Mesenchymal stem cell (in vitro differentiated cells and primary cell): ENCODE measurements around the gene CCDC187.
A peak's percentile ranks its signal among the peaks of the same experiment; 100 is the strongest.

Source experiments
- DNase-seq: peaks from one replicate; pipeline ENCODE4 v3.0.0-alpha.2; 2013
- H2AFZ ChIP-seq: one replicate; pipeline ENCODE4 v1.6.1; 2013; ENCODE audit warnings: low read depth, mild to moderate bottlenecking, control low read depth, inconsistent platforms, low read length, moderate library complexity
- H2AK5ac ChIP-seq: 2 replicates; pipeline ENCODE4 v1.6.1; 2013; ENCODE audit warnings: low read length, moderate library complexity, mild to moderate bottlenecking, inconsistent platforms; ENCODE audit not compliant: severe bottlenecking
- H2BK120ac ChIP-seq: one replicate; pipeline ENCODE4 v1.6.1; 2013; ENCODE audit warnings: low read depth, mild to moderate bottlenecking, inconsistent platforms, low read length, moderate library complexity
- H2BK12ac ChIP-seq, 2 experiments: one replicate each; pipeline ENCODE4 v1.6.1; 2013; ENCODE audit warnings: inconsistent platforms in 2 of 2, low read length in 2 of 2, mild to moderate bottlenecking in 2 of 2, moderate library complexity in 2 of 2, control low read depth in 1 of 2
- H2BK15ac ChIP-seq: one replicate; pipeline ENCODE4 v1.6.1; 2013; ENCODE audit warnings: mild to moderate bottlenecking, low read depth, inconsistent platforms; ENCODE audit not compliant: poor library complexity, severe bottlenecking
- H2BK5ac ChIP-seq: 2 replicates; pipeline ENCODE4 v1.6.1; 2013; ENCODE audit warnings: low read depth, mild to moderate bottlenecking, low read length, control low read depth, inconsistent platforms; ENCODE audit not compliant: poor library complexity, severe bottlenecking
- H3K14ac ChIP-seq, 2 experiments: one replicate each; pipeline ENCODE4 v1.6.1; 2013; ENCODE audit warnings: inconsistent platforms in 2 of 2, low read length in 2 of 2, control low read depth in 1 of 2, mild to moderate bottlenecking in 1 of 2, moderate library complexity in 1 of 2
- H3K18ac ChIP-seq, 2 experiments: one replicate each; pipeline ENCODE4 v1.6.1; 2013; ENCODE audit warnings: inconsistent platforms in 2 of 2, low read length in 2 of 2, control low read depth in 1 of 2, low read depth in 1 of 2, mild to moderate bottlenecking in 1 of 2
- H3K23ac ChIP-seq, 2 experiments: one replicate each; pipeline ENCODE4 v1.6.1; 2013; ENCODE audit warnings: inconsistent platforms in 2 of 2, low read length in 2 of 2, mild to moderate bottlenecking in 2 of 2, moderate library complexity in 2 of 2, control low read depth in 1 of 2
- H3K27ac ChIP-seq: 2 replicates; pipeline ENCODE4 v1.5.1; 2013; ENCODE audit warnings: mild to moderate bottlenecking, moderate library complexity, low read length, control low read depth, inconsistent platforms; ENCODE audit not compliant: poor library complexity, severe bottlenecking
- H3K27me3 ChIP-seq, 2 experiments: 2 replicates each; pipeline versions ENCODE4 v1.6.1 to v1.7.0; 2013; ENCODE audit warnings: low read length in 2 of 2, mild to moderate bottlenecking in 2 of 2, moderate library complexity in 2 of 2, control low read depth in 1 of 2, inconsistent platforms in 1 of 2; ENCODE audit not compliant: control insufficient read depth in 1 of 2, insufficient read depth in 1 of 2
- H3K36me3 ChIP-seq, 2 experiments: 2 replicates each; pipeline versions ENCODE4 v1.6.1 to v1.7.0; 2013; ENCODE audit warnings: low read length in 2 of 2, control low read depth in 1 of 2, inconsistent platforms in 1 of 2, low read depth in 1 of 2, mild to moderate bottlenecking in 1 of 2; ENCODE audit not compliant: insufficient read depth in 2 of 2, control insufficient read depth in 1 of 2
- H3K4ac ChIP-seq, 2 experiments: one replicate each; pipeline ENCODE4 v1.6.1; 2013; ENCODE audit warnings: inconsistent platforms in 2 of 2, low read length in 2 of 2, mild to moderate bottlenecking in 2 of 2, moderate library complexity in 2 of 2, control low read depth in 1 of 2, low read depth in 1 of 2
- H3K4me1 ChIP-seq: 2 replicates; pipeline ENCODE4 v1.6.1; 2013; ENCODE audit warnings: low read depth, low read length, control low read depth; ENCODE audit not compliant: control insufficient read depth, insufficient read depth
- H3K4me2 ChIP-seq: 2 replicates; pipeline ENCODE4 v1.6.1; 2013; ENCODE audit warnings: low read length, mild to moderate bottlenecking, inconsistent platforms; ENCODE audit not compliant: poor library complexity, severe bottlenecking
- H3K4me3 ChIP-seq, 2 experiments: 2 replicates each; pipeline versions ENCODE4 v1.5.1 to v1.7.0; 2013; ENCODE audit warnings: low read length in 2 of 2, mild to moderate bottlenecking in 2 of 2, control low read depth in 1 of 2, low read depth in 1 of 2; ENCODE audit not compliant: insufficient read depth in 1 of 2
- H3K79me1 ChIP-seq: replicated peaks from 2 replicates; pipeline ENCODE4 v1.6.1; 2013; ENCODE audit warnings: mild to moderate bottlenecking, control low read depth, low read length, inconsistent platforms; ENCODE audit not compliant: poor library complexity, severe bottlenecking
- H3K9ac ChIP-seq: 2 replicates; pipeline ENCODE4 v1.7.0; 2013; ENCODE audit warnings: mild to moderate bottlenecking, low read length, moderate library complexity
- H3K9me3 ChIP-seq: 2 replicates; pipeline ENCODE4 v1.7.0; 2013; ENCODE audit warnings: mild to moderate bottlenecking, low read length; ENCODE audit not compliant: control insufficient read depth
- H4K8ac ChIP-seq: one replicate; pipeline ENCODE4 v1.6.1; 2013; ENCODE audit warnings: inconsistent platforms, mild to moderate bottlenecking, low read length, moderate library complexity
- H4K91ac ChIP-seq: one replicate; pipeline ENCODE4 v1.6.1; 2013; ENCODE audit warnings: mild to moderate bottlenecking, low read length, inconsistent platforms
- WGBS: methylation state at CpG from one replicate; pipeline ENCODE4 v1.1.7; 2013; ENCODE audit warnings: mixed read lengths; 5-methylcytosine and 5-hydroxymethylcytosine counted together

Gene CCDC187

GRCh38 chr9:136351252-136351800 lies 47.4 kb upstream of the CCDC187 start:
- WGBS = 92% methylated on average over 11 of the region's 11 CpGs
- no peak overlapping the region for H3K18ac ChIP-seq
- H3K14ac ChIP-seq = no peak overlapping the region
- no peak overlapping the region for H3K27ac ChIP-seq
- peaks cover 8 to 55% of the 10 kb centered on the region in 2 experiments for H3K36me3 ChIP-seq
- no peak overlapping the region for H2AFZ ChIP-seq
- no peak overlapping the region for H2BK120ac ChIP-seq
- H4K8ac ChIP-seq = no peak overlapping the region
- H3K4me2 ChIP-seq = no peak overlapping the region
- no peak overlapping the region for H3K23ac ChIP-seq
- H2BK15ac ChIP-seq = no peak overlapping the region
- no peak overlapping the region for H2BK12ac ChIP-seq
- no peak overlapping the region for H2AK5ac ChIP-seq
- H3K9ac ChIP-seq = no peak overlapping the region
- no peaks in the 10 kb centered on the region for H3K27me3 ChIP-seq
- H3K79me1 ChIP-seq = no peaks in the 10 kb centered on the region
- DNase-seq = no peak
- peaks cover 37% of the 10 kb centered on the region for H3K4me1 ChIP-seq
- H4K91ac ChIP-seq = peak overlapping the region; percentile 29
- H3K9me3 ChIP-seq = no peaks in the 10 kb centered on the region
- no peak overlapping the region for H3K4ac ChIP-seq
- H3K4me3 ChIP-seq = no peak overlapping the region
- H2BK5ac ChIP-seq = no peak overlapping the region

GRCh38 chr9:136349546-136349945 lies 45.7 kb upstream of the CCDC187 start:
- Histone ChIP-seq H3K4me3 (no peak overlapping the region), H2BK120ac (no peak overlapping the region), H3K4me2 (no peak overlapping the region), H3K9me3 (no peaks in the 10 kb centered on the region), H2AK5ac (no peak overlapping the region), H4K8ac (no peak overlapping the region), H2BK12ac (no peak overlapping the region), H3K14ac (no peak overlapping the region), H3K4ac (no peak overlapping the region), H3K4me1 (peaks cover 37% of the 10 kb centered on the region), H2BK15ac (no peak overlapping the region), H3K9ac (no peak overlapping the region), H2BK5ac (no peak overlapping the region), H3K36me3 (peaks cover 7 to 57% of the 10 kb centered on the region in 2 experiments), H4K91ac (no peak overlapping the region), H3K27ac (no peak overlapping the region), H3K79me1 (no peaks in the 10 kb centered on the region), H3K18ac (no peak overlapping the region), H3K23ac (no peak overlapping the region), H3K27me3 (no peaks in the 10 kb centered on the region), H2AFZ (no peak overlapping the region)
- DNase-seq = no peak
- WGBS = 95% methylated on average over 24 of the region's 24 CpGs

GRCh38 chr9:136348691-136349090 lies 44.8 kb upstream of the CCDC187 start:
- no peak for DNase-seq
- 91% methylated on average over 14 of the region's 14 CpGs for WGBS
- no peak overlapping the region for H2AK5ac ChIP-seq
- no peak overlapping the region for H2BK5ac ChIP-seq
- no peak overlapping the region for H4K8ac ChIP-seq
- H3K27me3 ChIP-seq = no peaks in the 10 kb centered on the region
- H3K36me3 ChIP-seq = peaks cover 7 to 62% of the 10 kb centered on the region in 2 experiments
- no peak overlapping the region for H2BK12ac ChIP-seq
- no peaks in the 10 kb centered on the region for H3K79me1 ChIP-seq
- no peak overlapping the region for H3K4me3 ChIP-seq
- peaks cover 32% of the 10 kb centered on the region for H3K4me1 ChIP-seq
- H4K91ac ChIP-seq = no peak overlapping the region
- H3K9ac ChIP-seq = no peak overlapping the region
- H3K18ac ChIP-seq = no peak overlapping the region
- no peak overlapping the region for H2BK120ac ChIP-seq
- no peak overlapping the region for H3K14ac ChIP-seq
- H2BK15ac ChIP-seq = no peak overlapping the region
- no peak overlapping the region for H3K23ac ChIP-seq
- H3K27ac ChIP-seq = no peak overlapping the region
- no peak overlapping the region for H2AFZ ChIP-seq
- no peak overlapping the region for H3K4me2 ChIP-seq
- no peak overlapping the region for H3K4ac ChIP-seq
- H3K9me3 ChIP-seq = no peaks in the 10 kb centered on the region

GRCh38 chr9:136347472-136348256 lies 43.8 kb upstream of the CCDC187 start:
- H3K18ac ChIP-seq = no peak overlapping the region
- no peak overlapping the region for H3K23ac ChIP-seq
- H3K79me1 ChIP-seq = no peaks in the 10 kb centered on the region
- H4K91ac ChIP-seq = peak overlapping the region; percentile 6
- H3K9me3 ChIP-seq = no peaks in the 10 kb centered on the region
- no peak overlapping the region for H4K8ac ChIP-seq
- H3K36me3 ChIP-seq = peaks cover 7 to 63% of the 10 kb centered on the region in 2 experiments
- H2BK5ac ChIP-seq = no peak overlapping the region
- H3K27me3 ChIP-seq = no peaks in the 10 kb centered on the region
- H2BK120ac ChIP-seq = no peak overlapping the region
- no peak overlapping the region for H3K27ac ChIP-seq
- H3K9ac ChIP-seq = no peak overlapping the region
- no peak overlapping the region for H3K4me3 ChIP-seq
- H2BK12ac ChIP-seq = no peak overlapping the region
- DNase-seq = no peak
- 87% methylated on average over 33 of the region's 34 CpGs for WGBS
- no peak overlapping the region for H3K14ac ChIP-seq
- H3K4me2 ChIP-seq = no peak overlapping the region
- peaks cover 42% of the 10 kb centered on the region for H3K4me1 ChIP-seq
- H2AK5ac ChIP-seq = no peak overlapping the region
- no peak overlapping the region for H2AFZ ChIP-seq
- H3K4ac ChIP-seq = no peak overlapping the region
- no peak overlapping the region for H2BK15ac ChIP-seq
